GM19351 (cell line): ENCODE measurements around the gene LRRC7.
"Not testable (repeated sequence)": the region's sequence is repeated elsewhere in the genome, so short reads cannot be mapped to it uniquely, and the experiment has no call there.

Source experiments
- ATAC-seq: cut with Tn5 transposase; IDR thresholded peaks from one replicate; pipeline ENCODE4 v1.9.1; 2021; ENCODE audit warnings: mild to moderate bottlenecking, moderate library complexity; ENCODE audit not compliant: unreplicated experiment

Gene LRRC7

GRCh38 chr1:69693921-69694675 is 126.4 kb downstream of the LRRC7 start:
- no peak for ATAC-seq

- no peak for ATAC-seq
Measured at GRCh38 chr1:69697340-69697739, 129.6 kb downstream of the LRRC7 start.

GRCh38 chr1:69700770-69701169 is 133.0 kb downstream of the LRRC7 start:
- peak; percentile 51 for ATAC-seq

- ATAC-seq: no peak
Measured at GRCh38 chr1:69702085-69702484, 134.4 kb downstream of the LRRC7 start.

GRCh38 chr1:69706473-69706872 is 138.8 kb downstream of the LRRC7 start:
- no peak for ATAC-seq

GRCh38 chr1:69707103-69707502 is 139.4 kb downstream of the LRRC7 start:
- ATAC-seq: no peak

GRCh38 chr1:69710484-69711189 is 142.9 kb downstream of the LRRC7 start:
- ATAC-seq: no peak

GRCh38 chr1:69711190-69711930 is 143.6 kb downstream of the LRRC7 start:
- no peak for ATAC-seq

- ATAC-seq: not testable (repeated sequence)
Measured at GRCh38 chr1:69717834-69718233, 150.1 kb downstream of the LRRC7 start.

- ATAC-seq: no peak
Measured at GRCh38 chr1:69728206-69728605, 160.5 kb downstream of the LRRC7 start.

- no peak for ATAC-seq
Measured at GRCh38 chr1:69733061-69733460, 165.3 kb downstream of the LRRC7 start.

- peak; percentile 83 for ATAC-seq
Measured at GRCh38 chr1:69737527-69738185, 169.9 kb downstream of the LRRC7 start.

- ATAC-seq: no peak
Measured at GRCh38 chr1:69738458-69739250, 170.9 kb downstream of the LRRC7 start.

GRCh38 chr1:69739251-69739605 is 171.5 kb downstream of the LRRC7 start:
- no peak for ATAC-seq

GRCh38 chr1:69743146-69743545 is 175.4 kb downstream of the LRRC7 start:
- ATAC-seq: no peak

- ATAC-seq: no peak
Measured at GRCh38 chr1:69744381-69744780, 176.7 kb downstream of the LRRC7 start.

GRCh38 chr1:69747207-69747606 is 179.5 kb downstream of the LRRC7 start:
- no peak for ATAC-seq

- ATAC-seq: no peak
Measured at GRCh38 chr1:69750638-69751037, 182.9 kb downstream of the LRRC7 start.

- ATAC-seq: no peak
Measured at GRCh38 chr1:69752831-69753230, 185.1 kb downstream of the LRRC7 start.

- ATAC-seq: no peak
Measured at GRCh38 chr1:69754521-69754920, 186.8 kb downstream of the LRRC7 start.
